H9 (cell line): Measurements from ENCODE around the gene TRPM3. TPM values are rescaled to one million over a fixed set of nuclear protein-coding genes. Genes with fewer than 3 reads are reported as not detected.

Source experiments
- DNase-seq: peaks from one replicate; pipeline ENCODE4 v3.0.0-alpha.2; 2017
- H2AFZ ChIP-seq: one replicate; pipeline ENCODE4 v1.6.1; 2013; ENCODE audit warnings: mild to moderate bottlenecking, low read length, control low read depth, moderate library complexity
- H2AK5ac ChIP-seq: 2 replicates; pipeline ENCODE4 v1.6.1; 2013; ENCODE audit warnings: low read length, control low read depth, mixed read lengths; ENCODE audit not compliant: insufficient read length
- H2BK120ac ChIP-seq: one replicate; pipeline ENCODE4 v1.6.1; 2013; ENCODE audit warnings: low read depth, mild to moderate bottlenecking, low read length, control low read depth, inconsistent platforms; ENCODE audit not compliant: poor library complexity, severe bottlenecking
- H2BK12ac ChIP-seq: 2 replicates; pipeline ENCODE4 v1.6.1; 2013; ENCODE audit warnings: low read length, control low read depth, mixed read lengths, low read depth; ENCODE audit not compliant: insufficient read length
- H2BK15ac ChIP-seq: 2 replicates; pipeline ENCODE4 v1.6.1; 2013; ENCODE audit warnings: low read depth, low read length, control low read depth
- H2BK20ac ChIP-seq: one replicate; pipeline ENCODE4 v1.6.1; 2013; ENCODE audit warnings: low read depth, mild to moderate bottlenecking, low read length, control low read depth, inconsistent platforms; ENCODE audit not compliant: poor library complexity, severe bottlenecking
- H2BK5ac ChIP-seq: 2 replicates; pipeline ENCODE4 v1.6.1; 2013; ENCODE audit warnings: low read length, control low read depth, mixed read lengths; ENCODE audit not compliant: insufficient read length
- H3K14ac ChIP-seq: 2 replicates; pipeline ENCODE4 v1.6.1; 2013; ENCODE audit warnings: low read length, control low read depth; ENCODE audit not compliant: insufficient read depth
- H3K18ac ChIP-seq: 2 replicates; pipeline ENCODE4 v1.6.1; 2013; ENCODE audit warnings: low read depth, mild to moderate bottlenecking, mixed read lengths, low read length, control low read depth; ENCODE audit not compliant: insufficient read length
- H3K23ac ChIP-seq: 2 replicates; pipeline ENCODE4 v1.6.1; 2013; ENCODE audit warnings: low read length, control low read depth, mixed read lengths, low read depth; ENCODE audit not compliant: insufficient read length
- H3K23me2 ChIP-seq: 2 replicates; pipeline ENCODE4 v1.6.1; 2013; ENCODE audit warnings: low read depth, mild to moderate bottlenecking, mixed read lengths, low read length, control low read depth; ENCODE audit not compliant: insufficient read length, poor library complexity, severe bottlenecking
- H3K27ac ChIP-seq: 2 replicates; pipeline ENCODE4 v1.5.1; 2013; ENCODE audit warnings: low read length, control low read depth, mixed read lengths, low read depth; ENCODE audit not compliant: insufficient read length
- H3K27me3 ChIP-seq: 2 replicates; pipeline ENCODE4 v1.6.1; 2013; ENCODE audit warnings: low read length, control low read depth, inconsistent platforms; ENCODE audit not compliant: insufficient read depth
- H3K4ac ChIP-seq: 2 replicates; pipeline ENCODE4 v1.6.1; 2013; ENCODE audit warnings: low read depth, mild to moderate bottlenecking, control low read depth, inconsistent platforms, low read length, moderate library complexity
- H3K4me1 ChIP-seq: 2 replicates; pipeline ENCODE4 v1.6.1; 2013; ENCODE audit warnings: low read length, control low read depth, inconsistent platforms; ENCODE audit not compliant: insufficient read depth
- H3K4me2 ChIP-seq: 2 replicates; pipeline ENCODE4 v1.6.1; 2013; ENCODE audit warnings: low read length, control low read depth, mixed read lengths; ENCODE audit not compliant: insufficient read length, insufficient read depth
- H3K56ac ChIP-seq: 2 replicates; pipeline ENCODE4 v1.6.1; 2013; ENCODE audit warnings: low read depth, mild to moderate bottlenecking, mixed read lengths, low read length, control low read depth; ENCODE audit not compliant: insufficient read length
- H3K79me1 ChIP-seq: 2 replicates; pipeline ENCODE4 v1.6.1; 2013; ENCODE audit warnings: low read depth, mild to moderate bottlenecking, moderate library complexity, low read length, control low read depth, inconsistent platforms; ENCODE audit not compliant: insufficient read depth, poor library complexity, severe bottlenecking
- H3K79me2 ChIP-seq: 2 replicates; pipeline ENCODE4 v1.6.1; 2013; ENCODE audit warnings: low read length, control low read depth, inconsistent platforms; ENCODE audit not compliant: insufficient read depth
- H3K9ac ChIP-seq: 2 replicates; pipeline ENCODE4 v1.6.1; 2013; ENCODE audit warnings: low read length, control low read depth, mixed read lengths; ENCODE audit not compliant: insufficient read length; ENCODE audit errors: extremely low read depth
- H3K9me3 ChIP-seq: one replicate; pipeline ENCODE4 v1.6.1; 2013; ENCODE audit warnings: low read depth, low read length, inconsistent platforms; ENCODE audit not compliant: control insufficient read depth
- H3T11ph ChIP-seq: one replicate; pipeline ENCODE4 v1.6.1; 2013; ENCODE audit warnings: mild to moderate bottlenecking, low read length, control low read depth, inconsistent platforms
- H4K20me1 ChIP-seq: one replicate; pipeline ENCODE4 v1.6.1; 2013; ENCODE audit not compliant: control insufficient read depth, insufficient read length, insufficient read depth
- H4K5ac ChIP-seq: 2 replicates; pipeline ENCODE4 v1.6.1; 2013; ENCODE audit warnings: low read depth, mild to moderate bottlenecking, mixed read lengths, low read length, control low read depth; ENCODE audit not compliant: insufficient read length
- H4K8ac ChIP-seq: replicated peaks from 2 replicates; pipeline ENCODE4 v1.6.1; 2013; ENCODE audit warnings: low read length, control low read depth, mixed read lengths, low read depth; ENCODE audit not compliant: insufficient read length
- H4K91ac ChIP-seq: 2 replicates; pipeline ENCODE4 v1.6.1; 2013; ENCODE audit warnings: low read depth, mild to moderate bottlenecking, moderate library complexity, mixed read lengths, low read length, control low read depth; ENCODE audit not compliant: insufficient read length
- H3K27ac Mint-ChIP-seq, 3 experiments: 2 replicates in 2 of 3; 3 replicates in 1 of 3; pipeline ENCODE4 v1.8.0; 2020 to 2021; ENCODE audit warnings: mixed read lengths in 3 of 3, mild to moderate bottlenecking in 1 of 3, moderate library complexity in 1 of 3
- H3K27me3 Mint-ChIP-seq: 2 replicates; pipeline ENCODE4 v1.8.0; 2021; ENCODE audit warnings: low read depth, mild to moderate bottlenecking, moderate library complexity, mixed read lengths
- H3K36me3 Mint-ChIP-seq, 3 experiments: 2 replicates in 2 of 3; 3 replicates in 1 of 3; pipeline ENCODE4 v1.8.0; 2020 to 2021; ENCODE audit warnings: low read depth in 3 of 3, mixed read lengths in 3 of 3; ENCODE audit not compliant: insufficient read depth in 1 of 3
- H3K4me1 Mint-ChIP-seq, 2 experiments: 2 replicates each; pipeline ENCODE4 v1.8.0; 2020; ENCODE audit warnings: mixed read lengths in 2 of 2
- H3K4me3 Mint-ChIP-seq, 2 experiments: 2 replicates in 1 of 2; 3 replicates in 1 of 2; pipeline ENCODE4 v1.8.0; 2020 to 2021; ENCODE audit warnings: mild to moderate bottlenecking in 2 of 2, mixed read lengths in 2 of 2, moderate library complexity in 1 of 2
- H3K9me3 Mint-ChIP-seq, 2 experiments: 2 replicates in 1 of 2; 3 replicates in 1 of 2; pipeline ENCODE4 v1.8.0; 2020; ENCODE audit warnings: mild to moderate bottlenecking in 2 of 2, mixed read lengths in 2 of 2, moderate library complexity in 1 of 2
- WGBS: extraction: QIAGEN DNeasy Blood & Tissue Kit; methylation state at CpG from one replicate; pipeline ENCODE4 v1.1.7; 2013; ENCODE audit warnings: missing lambda C conversion rate, low lambda C conversion rate, mixed read lengths; ENCODE audit not compliant: insufficient read length; ENCODE audit errors: extremely low coverage; 5-methylcytosine and 5-hydroxymethylcytosine counted together
- total RNA-seq: library from RNA; stranded (reverse); gene quantifications from 2 replicates; pipeline ENCODE4 v1.2.1, GENCODE V29; 2021
- TF ChIP-seq, protein P1 (sequence below): fragments of 200-600 bp; sonication (generic); conservative IDR thresholded peaks from 3 replicates; pipeline ENCODE4 v1.8.0; 2021; ENCODE audit warnings: antibody characterized with exemption, mild to moderate bottlenecking

The TRPM3 gene
- total RNA-seq, 1 experiment from 2014 or later, result 10.3 TPM

- no peaks in the 10 kb centered on the region for H3K27me3 Mint-ChIP-seq
- H3K14ac ChIP-seq, result no peak overlapping the region
- H3K4ac ChIP-seq, result no peak overlapping the region
- no peak overlapping the region for H2AK5ac ChIP-seq
- no peaks in the 10 kb centered on the region; a peak in 2 of 7 replicates for H3K36me3 Mint-ChIP-seq
- H2BK12ac ChIP-seq, result no peak overlapping the region
- H3K4me3 Mint-ChIP-seq, result no peak overlapping the region
- no peaks in the 10 kb centered on the region for H3K9me3 ChIP-seq
- H3K79me1 ChIP-seq, result no peaks in the 10 kb centered on the region
- no peak overlapping the region for H2BK5ac ChIP-seq
- H3K4me1 ChIP-seq, result no peaks in the 10 kb centered on the region
- TF ChIP-seq, protein P1, sequence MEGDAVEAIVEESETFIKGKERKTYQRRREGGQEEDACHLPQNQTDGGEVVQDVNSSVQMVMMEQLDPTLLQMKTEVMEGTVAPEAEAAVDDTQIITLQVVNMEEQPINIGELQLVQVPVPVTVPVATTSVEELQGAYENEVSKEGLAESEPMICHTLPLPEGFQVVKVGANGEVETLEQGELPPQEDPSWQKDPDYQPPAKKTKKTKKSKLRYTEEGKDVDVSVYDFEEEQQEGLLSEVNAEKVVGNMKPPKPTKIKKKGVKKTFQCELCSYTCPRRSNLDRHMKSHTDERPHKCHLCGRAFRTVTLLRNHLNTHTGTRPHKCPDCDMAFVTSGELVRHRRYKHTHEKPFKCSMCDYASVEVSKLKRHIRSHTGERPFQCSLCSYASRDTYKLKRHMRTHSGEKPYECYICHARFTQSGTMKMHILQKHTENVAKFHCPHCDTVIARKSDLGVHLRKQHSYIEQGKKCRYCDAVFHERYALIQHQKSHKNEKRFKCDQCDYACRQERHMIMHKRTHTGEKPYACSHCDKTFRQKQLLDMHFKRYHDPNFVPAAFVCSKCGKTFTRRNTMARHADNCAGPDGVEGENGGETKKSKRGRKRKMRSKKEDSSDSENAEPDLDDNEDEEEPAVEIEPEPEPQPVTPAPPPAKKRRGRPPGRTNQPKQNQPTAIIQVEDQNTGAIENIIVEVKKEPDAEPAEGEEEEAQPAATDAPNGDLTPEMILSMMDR, result no peak
- H4K91ac ChIP-seq, result no peak overlapping the region
- no peak overlapping the region for H3K27ac Mint-ChIP-seq
- H3T11ph ChIP-seq, result no peak overlapping the region
- no peaks in the 10 kb centered on the region for H3K27me3 ChIP-seq
- no CpG with 5 or more reads among the region's 2 CpGs for WGBS
- H3K18ac ChIP-seq, result no peak overlapping the region
- H3K23me2 ChIP-seq, result no peaks in the 10 kb centered on the region
- no peak overlapping the region for H2AFZ ChIP-seq
- no peak overlapping the region for H4K5ac ChIP-seq
- no peak overlapping the region for H4K8ac ChIP-seq
- no peaks in the 10 kb centered on the region for H3K9me3 Mint-ChIP-seq
- no peak overlapping the region for H3K56ac ChIP-seq
- H3K4me2 ChIP-seq, result no peak overlapping the region
- H3K27ac ChIP-seq, result no peak overlapping the region
- H3K9ac ChIP-seq, result no peak overlapping the region
- no peak overlapping the region for H3K23ac ChIP-seq
- no peak for DNase-seq
- H4K20me1 ChIP-seq, result no peaks in the 10 kb centered on the region
- no peak overlapping the region for H2BK120ac ChIP-seq
- no peak overlapping the region for H2BK15ac ChIP-seq
- H3K4me1 Mint-ChIP-seq, result peaks cover 0 to 5% of the 10 kb centered on the region in 2 experiments; a peak in 1 of 4 replicates
- H2BK20ac ChIP-seq, result no peak overlapping the region
- no peaks in the 10 kb centered on the region for H3K79me2 ChIP-seq
Measured at GRCh38 chr9:70840266-70840665, 281.2 kb downstream of the TRPM3 start.
